ENCODE data around the gene OR5K2.

DNA sequence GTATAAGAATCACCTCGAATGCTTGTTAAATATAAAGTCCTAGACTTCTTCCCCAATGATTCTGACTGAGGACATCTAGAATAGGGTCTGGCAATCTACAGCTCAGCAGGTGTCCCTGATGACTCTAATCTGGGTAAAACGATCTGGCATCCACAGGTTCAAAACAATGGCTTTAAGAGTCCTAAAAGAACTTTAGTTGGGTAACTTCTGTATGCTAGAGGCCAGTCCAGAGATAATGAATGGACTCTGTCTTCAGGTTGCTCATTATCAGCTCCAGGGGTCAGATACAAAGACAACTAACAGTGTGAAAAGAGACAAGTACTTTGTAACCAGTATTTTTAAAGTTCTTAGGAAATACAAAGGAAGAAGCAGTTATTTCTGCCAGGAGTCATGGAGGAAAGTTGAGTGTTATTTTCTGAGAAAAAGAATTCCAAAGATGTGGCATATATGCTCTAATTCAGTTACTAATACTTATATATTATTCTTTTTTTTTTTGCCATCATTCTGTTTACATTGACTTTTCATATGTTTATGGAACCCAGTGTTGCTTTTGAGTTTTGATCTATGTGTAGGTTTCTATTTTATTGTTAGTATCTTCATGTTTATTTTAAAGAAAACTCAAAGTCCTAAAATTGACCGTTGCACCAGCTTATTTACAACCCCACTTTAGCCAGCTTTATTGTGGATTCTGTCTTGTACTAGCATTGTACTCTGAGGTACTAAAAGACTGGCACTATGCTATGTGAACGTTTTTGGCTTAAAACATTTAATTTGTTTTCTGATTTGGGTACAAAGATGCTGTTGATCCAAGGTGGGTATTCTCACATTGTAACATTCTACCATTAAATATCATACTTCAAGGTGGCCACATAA, 31.2 kb downstream of the OR5K2 start:
- TF ChIP-seq, protein P1, sequence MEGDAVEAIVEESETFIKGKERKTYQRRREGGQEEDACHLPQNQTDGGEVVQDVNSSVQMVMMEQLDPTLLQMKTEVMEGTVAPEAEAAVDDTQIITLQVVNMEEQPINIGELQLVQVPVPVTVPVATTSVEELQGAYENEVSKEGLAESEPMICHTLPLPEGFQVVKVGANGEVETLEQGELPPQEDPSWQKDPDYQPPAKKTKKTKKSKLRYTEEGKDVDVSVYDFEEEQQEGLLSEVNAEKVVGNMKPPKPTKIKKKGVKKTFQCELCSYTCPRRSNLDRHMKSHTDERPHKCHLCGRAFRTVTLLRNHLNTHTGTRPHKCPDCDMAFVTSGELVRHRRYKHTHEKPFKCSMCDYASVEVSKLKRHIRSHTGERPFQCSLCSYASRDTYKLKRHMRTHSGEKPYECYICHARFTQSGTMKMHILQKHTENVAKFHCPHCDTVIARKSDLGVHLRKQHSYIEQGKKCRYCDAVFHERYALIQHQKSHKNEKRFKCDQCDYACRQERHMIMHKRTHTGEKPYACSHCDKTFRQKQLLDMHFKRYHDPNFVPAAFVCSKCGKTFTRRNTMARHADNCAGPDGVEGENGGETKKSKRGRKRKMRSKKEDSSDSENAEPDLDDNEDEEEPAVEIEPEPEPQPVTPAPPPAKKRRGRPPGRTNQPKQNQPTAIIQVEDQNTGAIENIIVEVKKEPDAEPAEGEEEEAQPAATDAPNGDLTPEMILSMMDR (IDR thresholded peaks at IDR 0.05) = no peak
- TF ChIP-seq EZH2 (IDR thresholded peaks at IDR 0.05) (no peak), EZH2phosphoT487 (IDR thresholded peaks at IDR 0.05) (peak; percentile 97)

All from neural progenitor cell (in vitro differentiated cells).